SW 1271 (cell line): ENCODE measurements around the gene TRAF7.

Source experiments
- DNase-seq, 2 experiments: peaks; one replicate each; lab custom pipeline; 2025; lab: John Stamatoyannopoulos, UW

Gene TRAF7

GRCh38 chr16:2165861-2166260 lies 10.3 kb downstream of the TRAF7 start:
- DNase-seq = no peak

- DNase-seq = no peak
Measured at GRCh38 chr16:2166263-2167067, 10.9 kb downstream of the TRAF7 start.

GRCh38 chr16:2167068-2167638 lies 11.6 kb downstream of the TRAF7 start:
- no peak for DNase-seq

GRCh38 chr16:2170080-2170479 lies 14.5 kb downstream of the TRAF7 start:
- DNase-seq = no peak

GRCh38 chr16:2170587-2171435 lies 15.2 kb downstream of the TRAF7 start:
- no peak for DNase-seq

GRCh38 chr16:2171601-2172178 lies 16.1 kb downstream of the TRAF7 start:
- DNase-seq = no peak

GRCh38 chr16:2172688-2173335 lies 17.2 kb downstream of the TRAF7 start:
- no peak for DNase-seq

GRCh38 chr16:2173366-2173765 lies 17.8 kb downstream of the TRAF7 start:
- DNase-seq = no peak

GRCh38 chr16:2173916-2174315 lies 18.3 kb downstream of the TRAF7 start:
- no peak for DNase-seq

GRCh38 chr16:2174396-2175131 lies 19.0 kb downstream of the TRAF7 start:
- DNase-seq = no peak

GRCh38 chr16:2175454-2175853 lies 19.9 kb downstream of the TRAF7 start:
- DNase-seq = no peak

- DNase-seq = no peak
Measured at GRCh38 chr16:2176047-2176446, 20.5 kb downstream of the TRAF7 start.

GRCh38 chr16:2177101-2177500 lies 21.5 kb downstream of the TRAF7 start:
- DNase-seq = no peak

GRCh38 chr16:2177561-2177960 lies 22.0 kb downstream of the TRAF7 start:
- no peak for DNase-seq

- DNase-seq = no peak
Measured at GRCh38 chr16:2178321-2179106, 22.9 kb downstream of the TRAF7 start.

- no peak for DNase-seq
Measured at GRCh38 chr16:2179107-2179501, 23.5 kb downstream of the TRAF7 start.

GRCh38 chr16:2179576-2179975 lies 24.0 kb downstream of the TRAF7 start:
- DNase-seq = no peak

GRCh38 chr16:2180461-2180860 lies 24.9 kb downstream of the TRAF7 start:
- no peak for DNase-seq

GRCh38 chr16:2180962-2181923 lies 25.7 kb downstream of the TRAF7 start:
- no peak for DNase-seq
